GM18951 (cell line): ENCODE data around the gene CLCC1.
"Not testable (repeated sequence)": the region's sequence is repeated elsewhere in the genome, so short reads cannot be mapped to it uniquely, and the experiment has no call there.

Experiments
- POLR2A ChIP-seq: IDR thresholded peaks from 4 replicates; pipeline ENCODE4 v1.6.1; 2011; ENCODE audit warnings: mild to moderate bottlenecking; ENCODE audit not compliant: insufficient read length, insufficient read depth; ENCODE audit errors: extremely low read depth
- in situ Hi-C: fragments of 300-500 bp; cut with MboI; formaldehyde crosslinking; loops from one replicate; pipeline ENCODE4 v1.12.0; 2022; ENCODE audit warnings: low sequenced_read_pairs, mixed read lengths, inconsistent platforms; ENCODE audit not compliant: unreplicated experiment

Gene CLCC1

DNA sequence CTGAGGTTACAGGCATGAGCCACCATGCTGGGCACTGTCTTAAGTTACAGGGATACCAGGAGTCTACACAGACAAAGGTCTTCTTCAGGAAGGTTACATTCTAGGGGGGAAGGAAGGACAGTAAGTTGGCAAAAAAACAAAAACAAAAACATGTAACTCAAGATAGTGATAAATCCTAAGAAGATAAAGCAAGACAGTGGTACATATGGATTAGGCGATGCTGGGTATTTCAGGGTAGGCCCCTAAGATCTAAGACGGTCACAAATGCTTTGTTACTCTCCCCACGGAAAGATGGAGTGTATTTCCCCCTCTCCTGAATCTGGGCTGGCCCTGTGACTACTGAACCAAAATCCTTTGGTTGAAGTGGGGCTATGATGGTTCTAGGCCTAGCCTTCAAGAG, 8.2 kb downstream of the CLCC1 start:
- in situ Hi-C loops, result no loop called here

GRCh38 chr1:108953452-108953851, 9.8 kb downstream of the CLCC1 start:
- no peak for TF ChIP-seq POLR2A
- in situ Hi-C loops, result no loop called here

More for the DNA sequence above, 8.2 kb downstream of the CLCC1 start:
- TF ChIP-seq POLR2A, result no peak

- in situ Hi-C loops, result no loop called here
- no peak for TF ChIP-seq POLR2A
Observed at GRCh38 chr1:108951242-108951641, 12.0 kb downstream of the CLCC1 start.

DNA sequence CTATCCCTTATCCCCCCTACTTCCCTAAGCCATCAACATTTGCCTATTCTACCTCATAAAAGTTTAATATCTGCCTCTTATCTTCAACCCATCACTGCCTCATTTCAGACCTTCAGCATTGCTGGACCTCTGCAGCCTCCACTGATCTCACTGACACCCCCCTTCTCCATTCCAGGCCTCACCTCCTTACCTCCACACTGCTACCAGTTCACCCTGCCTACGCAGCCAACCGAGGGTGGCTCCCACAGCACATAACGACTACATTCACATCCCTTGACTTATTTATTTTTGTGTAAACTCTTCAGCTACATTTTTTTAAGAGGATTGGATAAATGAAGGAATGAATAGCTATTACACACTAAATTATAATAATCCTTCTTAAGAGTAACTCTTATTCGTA, 14.2 kb downstream of the CLCC1 start:
- in situ Hi-C loops, result no loop called here
- no peak for TF ChIP-seq POLR2A

DNA sequence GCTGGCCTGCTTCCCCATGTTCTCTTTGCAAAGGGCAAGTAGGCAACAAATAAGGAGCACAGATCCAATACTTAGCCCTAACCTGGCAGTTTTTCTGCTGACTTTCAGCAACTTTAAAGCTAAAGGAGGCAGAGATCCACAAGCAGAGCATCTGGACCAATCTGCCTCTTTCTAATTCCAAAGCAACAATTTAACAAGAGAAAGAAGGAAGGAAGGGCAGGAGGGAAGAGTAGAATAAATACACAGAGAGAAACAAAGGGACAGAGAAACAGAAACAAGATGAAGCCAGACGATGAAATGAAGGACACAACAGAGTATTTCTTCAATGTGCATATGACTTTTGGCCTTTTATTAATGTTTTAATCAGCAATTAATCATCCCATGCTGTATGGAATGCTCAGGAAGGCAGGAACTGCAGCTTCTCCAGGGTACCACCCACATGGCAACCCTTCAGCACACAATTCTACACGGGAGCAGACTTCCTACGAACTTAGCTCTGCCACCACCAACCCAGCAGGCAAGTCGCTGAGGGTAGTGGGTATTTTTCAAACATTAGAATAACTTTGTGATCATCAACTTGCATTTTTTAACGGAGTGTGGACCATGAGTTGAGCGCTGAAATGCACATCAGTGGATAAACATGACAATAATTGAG, 15.3 kb downstream of the CLCC1 start:
- in situ Hi-C loops, result no loop called here
- TF ChIP-seq POLR2A, result no peak

- in situ Hi-C loops, result no loop called here
- TF ChIP-seq POLR2A, result no peak
Observed at GRCh38 chr1:108936170-108936569, 27.1 kb downstream of the CLCC1 start.

GRCh38 chr1:108933944-108934343, 29.3 kb downstream of the CLCC1 start:
- in situ Hi-C loops, result no loop called here

DNA sequence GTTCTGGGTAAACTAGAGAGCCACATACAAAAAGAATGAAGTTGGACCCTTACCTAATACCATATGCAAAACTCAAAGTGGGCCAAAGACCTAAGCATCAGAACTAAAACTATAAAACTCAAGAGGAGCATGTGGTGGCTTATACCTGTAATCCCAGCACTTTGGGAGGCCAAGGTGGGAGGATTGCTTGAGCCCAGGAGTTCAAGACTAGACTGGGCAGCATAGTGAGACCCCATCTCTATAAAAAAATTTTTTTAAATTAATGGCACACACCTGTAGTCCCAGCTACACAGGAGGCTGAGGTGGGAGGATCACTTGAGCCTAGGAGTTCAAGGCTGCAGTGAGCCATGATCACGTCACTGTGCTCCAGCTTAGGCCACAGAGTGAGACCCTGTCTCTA, 35.7 kb downstream of the CLCC1 start:
- in situ Hi-C loops, result not testable (repeated sequence)

More at GRCh38 chr1:108933944-108934343, 29.3 kb downstream of the CLCC1 start:
- TF ChIP-seq POLR2A, result no peak

- in situ Hi-C loops, result no loop called here
Observed at GRCh38 chr1:108925920-108926319, 37.4 kb downstream of the CLCC1 start.

GRCh38 chr1:108916788-108917187, 46.5 kb downstream of the CLCC1 start:
- in situ Hi-C loops, result no loop called here
- no peak for TF ChIP-seq POLR2A

More at GRCh38 chr1:108925920-108926319, 37.4 kb downstream of the CLCC1 start:
- no peak for TF ChIP-seq POLR2A
